Activated CD4-positive, alpha-beta T cell treated with anti-CD3 and anti-CD28 coated beads, Interleukin-2, amount 10 ng/mL, durations not matched to agents 7 days and 5 days (primary cell): ENCODE measurements around the gene DENND5B. TPM values are rescaled to one million over a fixed set of nuclear protein-coding genes. Genes with fewer than 3 reads are reported as not detected.
"Not testable (repeated sequence)": the region's sequence is repeated elsewhere in the genome, so short reads cannot be mapped to it uniquely, and the experiment has no call there.

Experiments
- CTCF ChIA-PET: fragments of 350-600 bp; sonication (Branson Sonifier 250); formaldehyde crosslinking; loops from one replicate; lab custom pipeline; 2021; ENCODE audit warnings: antibody characterized with exemption; lab: Charles Lee
- POLR2A ChIA-PET: fragments of 350-600 bp; sonication (Branson Sonifier 250); formaldehyde crosslinking; loops from one replicate; lab custom pipeline; 2021; ENCODE audit warnings: antibody characterized with exemption; lab: Charles Lee
- DNase-seq: peaks from one replicate; pipeline ENCODE4 v3.0.0-alpha.2; 2020
- H3K27ac Mint-ChIP-seq: one replicate; pipeline ENCODE4 v1.8.0; 2021; ENCODE audit warnings: mild to moderate bottlenecking, moderate library complexity, mixed read lengths
- H3K27me3 Mint-ChIP-seq: one replicate; pipeline ENCODE4 v1.8.0; 2021; ENCODE audit warnings: mixed read lengths
- H3K36me3 Mint-ChIP-seq: one replicate; pipeline ENCODE4 v1.8.0; 2021; ENCODE audit warnings: low read depth, mixed read lengths
- H3K4me1 Mint-ChIP-seq: one replicate; pipeline ENCODE4 v1.8.0; 2021; ENCODE audit warnings: mixed read lengths
- H3K4me3 Mint-ChIP-seq: one replicate; pipeline ENCODE4 v1.8.0; 2021; ENCODE audit warnings: mild to moderate bottlenecking, moderate library complexity, mixed read lengths
- H3K9me3 Mint-ChIP-seq: one replicate; pipeline ENCODE4 v1.8.0; 2021; ENCODE audit warnings: mixed read lengths
- total RNA-seq, 2 experiments: library from RNA; stranded (reverse); gene quantifications; one replicate each; pipeline ENCODE4 v1.2.3, GENCODE V29; 2021

The DENND5B gene
- total RNA-seq, 2 experiments from 2014 or later: 0.15 to 0.20 TPM

DNA sequence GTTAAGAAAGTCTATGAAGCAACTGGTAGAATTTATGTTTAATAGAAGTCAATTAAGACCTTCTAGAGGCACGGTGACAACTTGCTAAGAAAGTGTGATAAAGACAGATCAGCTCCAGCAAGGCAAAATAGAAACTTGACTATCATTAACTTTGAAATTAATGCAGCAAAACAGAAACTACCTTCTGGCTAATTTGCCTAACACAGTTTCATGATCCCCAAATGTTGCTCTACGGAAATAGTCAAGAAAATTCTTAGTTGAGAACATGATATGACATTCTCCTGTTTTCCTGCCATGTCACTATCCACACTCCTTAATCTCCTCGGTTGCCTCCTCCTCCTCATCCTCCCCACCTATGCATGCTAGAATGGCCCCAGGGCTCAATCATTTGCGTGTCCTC lies 4.2 kb downstream of the DENND5B start:
- ChIA-PET POLR2A (no interaction called here), CTCF (no interaction called here)
- H3K27me3 Mint-ChIP-seq: peaks cover 42% of the 10 kb centered on the region
- no peak overlapping the region for H3K27ac Mint-ChIP-seq
- H3K4me3 Mint-ChIP-seq: no peak overlapping the region
- H3K36me3 Mint-ChIP-seq: peaks cover 4% of the 10 kb centered on the region
- H3K9me3 Mint-ChIP-seq: no peaks in the 10 kb centered on the region
- H3K4me1 Mint-ChIP-seq: peaks cover 9% of the 10 kb centered on the region
- DNase-seq: no peak

- Mint-ChIP-seq H3K9me3 (no peaks in the 10 kb centered on the region), H3K4me1 (peaks cover 4% of the 10 kb centered on the region), H3K4me3 (no peak overlapping the region), H3K36me3 (peaks cover 4% of the 10 kb centered on the region), H3K27me3 (peaks cover 37% of the 10 kb centered on the region), H3K27ac (no peak overlapping the region)
- ChIA-PET POLR2A (no interaction called here), CTCF (no interaction called here)
- DNase-seq: no peak
Observed at GRCh38 chr12:31585895-31586294, 5.0 kb downstream of the DENND5B start.

DNA sequence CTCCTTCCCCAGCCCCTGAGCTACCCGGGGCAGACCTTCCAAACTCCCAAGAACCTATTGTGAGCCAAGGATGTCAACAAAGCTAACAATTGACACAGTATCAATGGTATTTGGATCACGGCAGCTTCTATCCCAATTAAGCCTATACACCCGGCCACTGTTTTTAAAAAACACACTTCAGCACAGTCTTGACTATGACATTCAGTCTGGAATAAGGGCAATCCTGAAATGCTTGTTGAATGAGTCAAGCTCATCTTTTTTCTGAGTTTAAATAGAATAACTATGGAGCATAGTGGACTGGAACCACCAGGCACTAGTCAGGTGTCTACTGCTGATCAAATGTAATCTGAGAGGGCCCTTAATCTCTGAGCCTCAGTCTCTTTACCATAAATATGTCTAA lies 5.7 kb downstream of the DENND5B start:
- H3K4me1 Mint-ChIP-seq: peaks cover 4% of the 10 kb centered on the region
- no peak overlapping the region for H3K4me3 Mint-ChIP-seq
- H3K9me3 Mint-ChIP-seq: no peaks in the 10 kb centered on the region
- ChIA-PET POLR2A (no interaction called here), CTCF (no interaction called here)
- H3K27ac Mint-ChIP-seq: no peak overlapping the region
- peaks cover 4% of the 10 kb centered on the region for H3K36me3 Mint-ChIP-seq
- peaks cover 37% of the 10 kb centered on the region for H3K27me3 Mint-ChIP-seq
- DNase-seq: no peak

- H3K27me3 Mint-ChIP-seq: peaks cover 36% of the 10 kb centered on the region
- ChIA-PET CTCF (interaction anchor here (0.5 kb wide), 1 partner anchor 27 kb away, joined by 3 read pairs; no protein-coding TSS in a partner anchor), POLR2A (no interaction called here)
- peaks cover 4% of the 10 kb centered on the region for H3K4me1 Mint-ChIP-seq
- no peak overlapping the region for H3K4me3 Mint-ChIP-seq
- H3K36me3 Mint-ChIP-seq: peaks cover 4% of the 10 kb centered on the region
- H3K27ac Mint-ChIP-seq: no peak overlapping the region
- no peaks in the 10 kb centered on the region for H3K9me3 Mint-ChIP-seq
- DNase-seq: no peak
Observed at GRCh38 chr12:31584782-31585181, 6.2 kb downstream of the DENND5B start.

- no peaks in the 10 kb centered on the region for H3K36me3 Mint-ChIP-seq
Observed at GRCh38 chr12:31583878-31584277, 7.1 kb downstream of the DENND5B start.

GRCh38 chr12:31582155-31582554 lies 8.8 kb downstream of the DENND5B start:
- CTCF ChIA-PET: no interaction called here
- no peaks in the 10 kb centered on the region for H3K36me3 Mint-ChIP-seq
- H3K27me3 Mint-ChIP-seq: peaks cover 13% of the 10 kb centered on the region
- DNase-seq: no peak
- H3K9me3 Mint-ChIP-seq: no peaks in the 10 kb centered on the region
- H3K4me3 Mint-ChIP-seq: no peak overlapping the region
- POLR2A ChIA-PET: no interaction called here
- no peaks in the 10 kb centered on the region for H3K4me1 Mint-ChIP-seq
- no peak overlapping the region for H3K27ac Mint-ChIP-seq

More at GRCh38 chr12:31583878-31584277, 7.1 kb downstream of the DENND5B start:
- CTCF ChIA-PET: no interaction called here
- H3K27me3 Mint-ChIP-seq: peaks cover 27% of the 10 kb centered on the region
- H3K27ac Mint-ChIP-seq: no peak overlapping the region
- H3K4me3 Mint-ChIP-seq: no peak overlapping the region
- POLR2A ChIA-PET: no interaction called here
- H3K9me3 Mint-ChIP-seq: no peaks in the 10 kb centered on the region
- H3K4me1 Mint-ChIP-seq: no peaks in the 10 kb centered on the region
- DNase-seq: no peak

- Mint-ChIP-seq H3K36me3 (no peaks in the 10 kb centered on the region), H3K9me3 (no peaks in the 10 kb centered on the region), H3K27ac (no peak overlapping the region), H3K4me3 (no peak overlapping the region), H3K4me1 (no peaks in the 10 kb centered on the region), H3K27me3 (no peaks in the 10 kb centered on the region)
- DNase-seq: no peak
- ChIA-PET POLR2A (no interaction called here), CTCF (no interaction called here)
Observed at GRCh38 chr12:31578632-31579031, 12.3 kb downstream of the DENND5B start.

DNA sequence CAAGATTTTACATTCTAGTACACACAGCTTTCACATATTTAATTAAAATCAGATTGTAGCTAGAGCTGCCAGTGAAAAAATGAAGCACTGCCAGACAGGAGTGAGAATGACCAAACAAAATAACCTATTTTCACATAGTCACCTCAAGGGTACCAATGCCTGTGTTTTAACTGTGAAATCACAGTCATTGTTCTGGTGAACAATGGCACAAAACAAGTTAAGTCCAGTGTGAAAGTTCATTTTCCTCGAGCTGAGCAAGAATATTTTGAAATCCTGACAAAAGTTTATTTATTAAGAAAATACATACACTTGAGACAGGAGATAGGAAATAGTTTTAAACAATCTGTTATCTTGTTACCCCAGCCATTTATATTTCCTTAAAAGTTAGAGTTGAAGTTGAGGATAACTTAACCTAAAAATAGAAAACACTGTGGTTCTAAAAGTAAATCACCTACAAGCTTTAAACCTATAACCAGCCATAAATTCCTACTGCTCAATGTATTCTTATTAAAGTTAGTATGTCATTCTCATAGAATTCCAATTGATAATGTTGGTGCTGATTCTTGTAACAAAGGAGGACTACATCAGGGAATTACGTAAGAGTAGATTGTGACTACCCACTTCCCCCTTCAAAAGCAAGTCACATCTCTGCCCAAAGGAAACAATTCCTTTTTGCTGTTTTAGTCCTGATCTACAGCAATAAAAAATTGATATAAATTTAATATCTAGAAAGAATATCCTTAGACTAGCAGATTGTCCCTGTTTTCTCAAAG lies 15.9 kb downstream of the DENND5B start:
- POLR2A ChIA-PET: no interaction called here
- no peaks in the 10 kb centered on the region for H3K4me1 Mint-ChIP-seq
- DNase-seq: no peak
- CTCF ChIA-PET: no interaction called here
- H3K9me3 Mint-ChIP-seq: no peaks in the 10 kb centered on the region
- H3K4me3 Mint-ChIP-seq: no peak overlapping the region
- H3K27me3 Mint-ChIP-seq: no peaks in the 10 kb centered on the region
- H3K27ac Mint-ChIP-seq: no peak overlapping the region
- no peaks in the 10 kb centered on the region for H3K36me3 Mint-ChIP-seq

DNA sequence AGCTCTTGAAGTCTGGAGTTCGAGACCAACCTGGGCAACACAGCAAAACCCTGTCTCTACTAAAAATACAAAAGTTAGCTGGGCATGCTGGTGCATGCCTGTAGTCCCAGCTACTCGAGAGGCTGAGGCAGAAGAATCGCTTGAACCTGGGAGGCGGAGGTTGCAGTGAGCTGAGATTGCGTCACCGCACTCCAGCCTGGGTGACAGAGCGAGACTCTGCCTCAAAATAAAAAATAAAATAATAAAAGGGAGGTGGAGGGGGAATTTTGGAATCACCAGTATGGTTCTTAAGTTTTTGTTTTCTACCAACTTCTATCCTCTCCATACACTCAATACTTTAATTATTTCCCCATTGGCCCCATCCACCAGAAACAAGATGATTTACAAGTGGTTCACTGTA lies 16.6 kb downstream of the DENND5B start:
- CTCF ChIA-PET: interaction anchor here (0.7 kb wide), 1 partner anchor 8 kb away, joined by 6 read pairs; no protein-coding TSS in a partner anchor

DNA sequence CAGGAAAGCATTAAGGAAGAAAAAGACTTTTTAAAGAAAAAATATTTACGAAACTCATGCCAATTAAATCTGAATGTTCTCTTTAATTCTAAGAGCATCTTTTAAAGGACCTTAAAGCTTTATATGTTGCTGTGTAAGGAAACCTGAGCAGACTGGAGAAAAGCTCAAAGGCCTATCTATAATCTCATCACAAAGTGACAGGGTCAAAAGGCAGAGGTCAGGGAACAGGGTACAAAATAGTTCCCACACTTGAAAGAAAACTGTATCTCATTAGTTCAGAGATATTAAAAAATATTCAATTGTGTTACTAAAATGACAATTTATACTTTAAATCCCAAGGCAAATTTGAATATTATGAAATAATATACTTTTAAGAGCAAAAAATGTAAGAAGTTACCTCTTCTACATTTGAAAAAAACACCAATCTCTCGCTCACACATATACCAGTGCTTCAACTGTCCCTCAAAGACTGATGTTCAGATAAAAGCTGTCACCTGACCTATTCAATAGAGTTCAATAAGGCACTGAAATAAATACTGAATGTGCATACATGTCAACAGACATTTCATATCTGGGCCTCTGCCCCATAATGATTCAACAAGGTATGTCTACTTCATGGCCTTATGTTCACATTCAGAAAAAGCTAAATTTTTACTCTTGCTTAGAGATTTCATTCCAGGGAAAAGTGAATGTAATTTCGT lies 17.9 kb downstream of the DENND5B start:
- no peak overlapping the region for H3K4me3 Mint-ChIP-seq
- H3K9me3 Mint-ChIP-seq: no peaks in the 10 kb centered on the region
- ChIA-PET POLR2A (no interaction called here), CTCF (interaction anchor here (0.5 kb wide), 1 partner anchor 10 kb away, joined by 5 read pairs; no protein-coding TSS in a partner anchor)
- no peaks in the 10 kb centered on the region for H3K27me3 Mint-ChIP-seq
- no peak overlapping the region for H3K27ac Mint-ChIP-seq
- no peak for DNase-seq
- no peaks in the 10 kb centered on the region for H3K4me1 Mint-ChIP-seq
- H3K36me3 Mint-ChIP-seq: no peaks in the 10 kb centered on the region

More for the DNA sequence above, 16.6 kb downstream of the DENND5B start:
- H3K36me3 Mint-ChIP-seq, H3K27ac Mint-ChIP-seq, H3K27me3 Mint-ChIP-seq, H3K4me1 Mint-ChIP-seq, H3K4me3 Mint-ChIP-seq, H3K9me3 Mint-ChIP-seq, POLR2A ChIA-PET, DNase-seq: not testable (repeated sequence)

DNA sequence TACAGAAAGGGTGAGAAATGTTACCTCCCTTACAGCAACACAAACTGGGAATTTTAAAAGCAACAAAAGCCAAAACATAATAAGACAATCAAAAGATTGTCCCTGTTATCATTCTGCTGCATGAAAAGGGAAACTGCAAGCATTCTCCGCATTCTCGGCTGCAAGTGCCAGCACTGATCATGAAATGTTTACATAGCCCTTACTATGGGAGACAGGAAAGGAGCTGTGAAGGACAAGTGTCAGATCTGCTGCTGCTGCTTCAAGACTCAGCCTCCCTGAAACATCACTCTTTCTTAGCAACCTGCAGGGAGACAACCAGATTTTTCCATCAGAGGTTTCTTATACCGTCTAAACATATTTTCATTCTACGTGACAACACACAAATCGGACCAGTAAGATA lies 20.1 kb downstream of the DENND5B start:
- DNase-seq: no peak
- H3K36me3 Mint-ChIP-seq: no peaks in the 10 kb centered on the region
- CTCF ChIA-PET: no interaction called here
- POLR2A ChIA-PET: no interaction called here
- peaks cover 3% of the 10 kb centered on the region for H3K27me3 Mint-ChIP-seq
- H3K9me3 Mint-ChIP-seq: no peaks in the 10 kb centered on the region
- no peaks in the 10 kb centered on the region for H3K4me1 Mint-ChIP-seq
- H3K4me3 Mint-ChIP-seq: no peak overlapping the region
- no peak overlapping the region for H3K27ac Mint-ChIP-seq

GRCh38 chr12:31569517-31569916 lies 21.4 kb downstream of the DENND5B start:
- POLR2A ChIA-PET, H3K27me3 Mint-ChIP-seq, H3K9me3 Mint-ChIP-seq, H3K36me3 Mint-ChIP-seq, CTCF ChIA-PET, DNase-seq, H3K4me3 Mint-ChIP-seq, H3K4me1 Mint-ChIP-seq, H3K27ac Mint-ChIP-seq: not testable (repeated sequence)

DNA sequence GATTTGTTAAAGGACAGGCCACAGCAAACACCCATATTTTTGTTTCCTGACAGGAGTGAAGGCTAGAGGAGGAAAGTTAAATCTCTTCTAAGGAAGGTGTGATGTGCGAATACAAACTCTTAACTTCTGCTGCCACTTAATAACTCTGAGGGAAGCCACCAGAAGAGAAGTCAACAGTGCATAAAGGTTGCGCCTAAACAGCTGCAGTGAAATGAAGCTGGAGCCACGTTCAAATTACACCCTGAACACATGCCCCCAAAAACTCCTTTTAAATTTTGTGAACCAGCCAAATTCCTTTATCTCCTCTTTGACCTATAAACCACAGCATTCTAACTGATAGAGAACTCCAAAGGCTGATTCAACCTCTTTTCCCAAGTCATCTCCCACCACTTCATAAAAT lies 22.4 kb downstream of the DENND5B start:
- POLR2A ChIA-PET: no interaction called here
- Mint-ChIP-seq H3K4me1 (no peaks in the 10 kb centered on the region), H3K4me3 (no peak overlapping the region), H3K27ac (no peak overlapping the region), H3K9me3 (no peaks in the 10 kb centered on the region), H3K36me3 (no peaks in the 10 kb centered on the region), H3K27me3 (peaks cover 3% of the 10 kb centered on the region)
- CTCF ChIA-PET: no interaction called here
- no peak for DNase-seq
